HL-60 (cell line): Measurements from ENCODE around the gene FAM43A.

Experiments used
- CTCF ChIP-seq: IDR thresholded peaks from one replicate; pipeline ENCODE4 v1.5.1; 2011; ENCODE audit warnings: low read length, control low read depth, inconsistent platforms; ENCODE audit not compliant: insufficient read depth
- GABPA ChIP-seq: IDR thresholded peaks from 2 replicates; pipeline ENCODE4 v1.6.1; 2012; ENCODE audit warnings: low read depth
- POLR2AphosphoS5 ChIP-seq: IDR thresholded peaks from 2 replicates; pipeline ENCODE4 v1.6.1; 2012; ENCODE audit warnings: low read depth
- REST ChIP-seq: IDR thresholded peaks from 2 replicates; pipeline ENCODE4 v1.6.1; 2012; ENCODE audit warnings: low read depth; ENCODE audit not compliant: insufficient replicate concordance
- SPI1 ChIP-seq: IDR thresholded peaks from 2 replicates; pipeline ENCODE4 v1.6.1; 2012; ENCODE audit warnings: low read depth, mild to moderate bottlenecking, borderline replicate concordance

- TF ChIP-seq CTCF (no peak), POLR2AphosphoS5 (no peak), GABPA (no peak), REST (no peak), SPI1 (no peak)
These were observed 10.0 kb upstream of the FAM43A start for GRCh38 chr3:194675680-194676079.
